ENCODE results near the gene STPG3. TPM values are rescaled to one million over a fixed set of nuclear protein-coding genes. Genes with fewer than 3 reads are reported as not detected.
A peak's percentile ranks its signal among the peaks of the same experiment; 100 is the strongest.

Gene STPG3
- total RNA-seq, 4 donors from 2014 or later = not detected

GRCh38 chr9:137234758-137235423, 16.2 kb upstream of the STPG3 start:
- Histone ChIP-seq H3K4me3 (no peak overlapping the region), H3K27ac (no peak overlapping the region), H3K27me3 (peaks cover 0 to 10% of the 10 kb centered on the region in 2 donors), H3K9me3 (no peaks in the 10 kb centered on the region), H3K36me3 (no peaks in the 10 kb centered on the region), H3K4me1 (peaks cover 0 to 9% of the 10 kb centered on the region in 2 donors)
- no peak for DNase-seq
- TF ChIP-seq POLR2A (IDR thresholded peaks at IDR 0.05) = no peak
- TF ChIP-seq CTCF (IDR thresholded peaks at IDR 0.05) = no peak
- intact Hi-C loops (cut with DNase I; ENCODE audit: low total_unique reads) = no loop called here

- Histone ChIP-seq H3K4me3 (peak overlapping the region in 1 of 2 donors; percentile 17), H3K9me3 (no peaks in the 10 kb centered on the region), H3K36me3 (no peaks in the 10 kb centered on the region), H3K27ac (peak overlapping the region in 1 of 2 donors; percentile 22), H3K4me1 (peaks cover 0 to 9% of the 10 kb centered on the region in 2 donors), H3K27me3 (peaks cover 0 to 4% of the 10 kb centered on the region in 2 donors)
- no peak for TF ChIP-seq POLR2A (IDR thresholded peaks at IDR 0.05)
- TF ChIP-seq CTCF (IDR thresholded peaks at IDR 0.05) = no peak
- intact Hi-C loops (cut with DNase I; ENCODE audit: low total_unique reads) = no loop called here
- no peak for DNase-seq
These were observed 15.5 kb upstream of the STPG3 start for GRCh38 chr9:137235424-137236237.

- H3K4me3 ChIP-seq = peak overlapping the region in 1 of 2 donors; percentile 17
- peaks cover 0 to 4% of the 10 kb centered on the region in 2 donors for H3K27me3 ChIP-seq
- TF ChIP-seq POLR2A (IDR thresholded peaks at IDR 0.05) (no peak), CTCF (IDR thresholded peaks at IDR 0.05) (peak; percentile 95 to 100 (median 97))
- no peaks in the 10 kb centered on the region for H3K36me3 ChIP-seq
- H3K9me3 ChIP-seq = no peaks in the 10 kb centered on the region
- intact Hi-C loops (cut with DNase I; ENCODE audit: low total_unique reads) = no loop called here
- peak; percentile 88 to 89 for DNase-seq
- peak overlapping the region in 1 of 2 donors; percentile 44 for H3K27ac ChIP-seq
- peaks cover 0 to 9% of the 10 kb centered on the region in 2 donors for H3K4me1 ChIP-seq
These were observed 14.7 kb upstream of the STPG3 start for GRCh38 chr9:137236238-137236935.

- H3K4me3 ChIP-seq = no peak overlapping the region
- intact Hi-C loops (cut with DNase I; ENCODE audit: low total_unique reads) = no loop called here
- H3K27me3 ChIP-seq = peaks cover 0 to 4% of the 10 kb centered on the region in 2 donors
- H3K4me1 ChIP-seq = peaks cover 0 to 9% of the 10 kb centered on the region in 2 donors
- H3K9me3 ChIP-seq = no peaks in the 10 kb centered on the region
- H3K27ac ChIP-seq = peak overlapping the region in 1 of 2 donors; percentile 44
- H3K36me3 ChIP-seq = no peaks in the 10 kb centered on the region
- no peak for DNase-seq
- TF ChIP-seq POLR2A (IDR thresholded peaks at IDR 0.05) = no peak
- no peak for TF ChIP-seq CTCF (IDR thresholded peaks at IDR 0.05)
These were observed 14.1 kb upstream of the STPG3 start for GRCh38 chr9:137236936-137237421.
